Neural progenitor cell (in vitro differentiated cells): ENCODE results near the gene MFSD6L.

ENCODE experiments used
- CTCF ChIP-seq: fragments of 200-600 bp; sonication (generic); IDR thresholded peaks from 2 replicates; pipeline ENCODE4 v1.5.1; 2017; ENCODE audit warnings: antibody characterized with exemption, mild to moderate bottlenecking
- EZH2 ChIP-seq: fragments of 200-600 bp; sonication (generic); IDR thresholded peaks from 2 replicates; pipeline ENCODE4 v1.6.1; 2017; ENCODE audit warnings: antibody characterized with exemption, mild to moderate bottlenecking, moderate library complexity
- EZH2phosphoT487 ChIP-seq: fragments of 200-600 bp; sonication (generic); IDR thresholded peaks from 2 replicates; pipeline ENCODE4 v1.6.1; 2017; ENCODE audit warnings: antibody characterized with exemption

GRCh38 chr17:8749616-8750015 is 49.5 kb downstream of the MFSD6L start:
- no peak for TF ChIP-seq EZH2
- no peak for TF ChIP-seq CTCF
- no peak for TF ChIP-seq EZH2phosphoT487
